HEK293T (cell line): Measurements from ENCODE around the gene RBP3.

Experiments used
- BHLHE40 ChIP-seq: fragments of 450-650 bp; IDR thresholded peaks from 2 replicates; pipeline ENCODE4 v1.6.1; 2016; ENCODE audit warnings: mild to moderate bottlenecking, moderate library complexity, borderline replicate concordance
- FOXA1 ChIP-seq: fragments of 450-650 bp; IDR thresholded peaks from 2 replicates; pipeline ENCODE4 v1.6.1; 2016; ENCODE audit warnings: mild to moderate bottlenecking
- FOXK2 ChIP-seq: fragments of 450-650 bp; IDR thresholded peaks from 2 replicates; pipeline ENCODE4 v1.6.1; 2016; ENCODE audit warnings: mild to moderate bottlenecking
- FOXM1 ChIP-seq: fragments of 450-650 bp; IDR thresholded peaks from 2 replicates; pipeline ENCODE4 v1.6.1; 2017; ENCODE audit warnings: mild to moderate bottlenecking, borderline replicate concordance
- SP1 ChIP-seq: fragments of 450-650 bp; IDR thresholded peaks from 2 replicates; pipeline ENCODE4 v1.6.1; 2017

GRCh38 chr10:47401874-47402640 is 53.9 kb downstream of the RBP3 start:
- no peak for TF ChIP-seq FOXK2
- TF ChIP-seq SP1, result no peak
- no peak for TF ChIP-seq FOXM1
- TF ChIP-seq BHLHE40, result no peak
- TF ChIP-seq FOXA1, result no peak
